GM21360 (cell line): ENCODE results near the gene CSF1.
"Not testable (repeated sequence)": the region's sequence is repeated elsewhere in the genome, so short reads cannot be mapped to it uniquely, and the experiment has no call there.

Experiments used
- ATAC-seq: cut with Tn5 transposase; IDR thresholded peaks from one replicate; pipeline ENCODE4 v1.9.1; 2021; ENCODE audit warnings: mild to moderate bottlenecking, moderate library complexity; ENCODE audit not compliant: unreplicated experiment

Gene CSF1

DNA sequence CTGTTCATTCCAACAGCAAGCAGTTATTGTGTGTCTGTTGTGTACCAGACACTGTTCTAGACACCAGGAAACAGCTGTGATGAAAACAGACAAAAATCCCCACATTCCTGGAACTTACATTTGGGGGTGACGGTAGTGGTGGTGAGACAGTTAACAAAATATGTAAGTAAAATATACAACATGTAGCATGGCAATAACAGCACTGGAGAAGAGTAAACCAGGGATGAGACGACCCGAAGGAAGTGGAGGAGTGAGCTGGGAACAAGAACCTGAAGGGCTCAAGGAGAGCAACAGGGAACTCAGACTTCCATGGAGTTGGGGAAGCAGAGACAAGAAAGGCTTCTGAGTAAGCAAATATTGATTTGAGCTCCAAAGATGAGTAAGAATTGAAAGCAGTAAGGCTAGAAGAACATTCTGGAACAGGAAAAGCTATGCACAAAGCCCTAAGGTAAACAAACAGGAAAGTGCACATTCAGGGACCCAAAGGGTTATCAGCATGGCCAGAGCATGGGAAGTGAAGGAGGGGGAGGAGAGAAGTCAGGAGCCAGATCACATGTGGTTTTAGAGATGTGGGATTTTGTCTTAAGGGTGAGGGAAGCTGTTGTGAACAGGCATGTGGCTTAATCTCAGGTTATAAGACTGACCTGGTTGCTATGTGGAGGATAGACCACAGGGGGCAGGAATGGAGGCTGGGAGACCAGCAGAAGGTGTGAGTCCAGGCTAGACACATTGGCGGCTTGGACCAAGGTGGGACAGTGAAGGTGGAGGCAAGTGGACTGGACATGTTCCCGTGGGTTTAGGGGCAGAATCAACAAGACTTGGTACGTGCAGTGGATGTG, 7.3 kb downstream of the CSF1 start:
- ATAC-seq, result no peak

- ATAC-seq, result no peak
Measured at GRCh38 chr1:109918671-109919070, 8.0 kb downstream of the CSF1 start.

- ATAC-seq, result no peak
Measured at GRCh38 chr1:109919303-109919702, 8.7 kb downstream of the CSF1 start.

DNA sequence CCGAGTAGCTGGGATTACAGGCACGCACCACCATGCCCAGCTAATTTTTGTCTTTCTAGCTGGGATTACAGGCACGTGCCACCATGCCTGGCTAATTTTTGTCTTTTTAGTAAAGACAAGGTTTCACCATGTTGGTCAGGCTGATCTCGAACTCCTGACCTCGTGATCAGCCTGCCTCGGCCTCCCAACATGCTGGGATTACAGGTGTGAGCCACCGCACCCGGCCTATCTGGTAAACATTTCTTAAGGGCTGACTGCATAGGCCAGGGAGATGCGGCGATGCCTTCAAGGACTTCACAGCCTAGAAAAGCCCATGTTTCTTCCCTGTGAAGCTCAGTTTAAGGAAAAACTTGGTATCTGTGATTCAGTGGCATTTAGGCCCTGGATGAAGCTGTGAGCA, 9.7 kb downstream of the CSF1 start:
- not testable (repeated sequence) for ATAC-seq

DNA sequence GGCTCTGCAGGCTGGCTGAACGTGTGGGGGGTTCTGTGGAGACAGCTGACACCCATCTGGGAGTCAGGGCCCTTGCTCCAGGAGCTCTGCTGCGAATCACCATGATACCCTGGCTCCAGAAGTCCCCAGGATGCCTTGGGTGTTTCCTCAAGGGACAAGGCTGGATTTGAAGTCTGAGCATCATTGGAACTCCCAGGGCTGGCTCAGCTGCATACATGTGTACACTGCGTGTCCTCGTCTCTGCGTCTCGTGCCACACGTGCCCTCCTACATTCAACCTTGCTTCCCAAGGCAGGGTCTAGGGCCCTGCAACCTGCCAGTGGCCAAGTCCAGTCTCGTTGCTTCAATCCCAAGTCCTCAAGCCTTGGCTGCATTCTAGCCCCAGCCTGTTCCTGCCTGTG, 11.7 kb downstream of the CSF1 start:
- no peak for ATAC-seq

DNA sequence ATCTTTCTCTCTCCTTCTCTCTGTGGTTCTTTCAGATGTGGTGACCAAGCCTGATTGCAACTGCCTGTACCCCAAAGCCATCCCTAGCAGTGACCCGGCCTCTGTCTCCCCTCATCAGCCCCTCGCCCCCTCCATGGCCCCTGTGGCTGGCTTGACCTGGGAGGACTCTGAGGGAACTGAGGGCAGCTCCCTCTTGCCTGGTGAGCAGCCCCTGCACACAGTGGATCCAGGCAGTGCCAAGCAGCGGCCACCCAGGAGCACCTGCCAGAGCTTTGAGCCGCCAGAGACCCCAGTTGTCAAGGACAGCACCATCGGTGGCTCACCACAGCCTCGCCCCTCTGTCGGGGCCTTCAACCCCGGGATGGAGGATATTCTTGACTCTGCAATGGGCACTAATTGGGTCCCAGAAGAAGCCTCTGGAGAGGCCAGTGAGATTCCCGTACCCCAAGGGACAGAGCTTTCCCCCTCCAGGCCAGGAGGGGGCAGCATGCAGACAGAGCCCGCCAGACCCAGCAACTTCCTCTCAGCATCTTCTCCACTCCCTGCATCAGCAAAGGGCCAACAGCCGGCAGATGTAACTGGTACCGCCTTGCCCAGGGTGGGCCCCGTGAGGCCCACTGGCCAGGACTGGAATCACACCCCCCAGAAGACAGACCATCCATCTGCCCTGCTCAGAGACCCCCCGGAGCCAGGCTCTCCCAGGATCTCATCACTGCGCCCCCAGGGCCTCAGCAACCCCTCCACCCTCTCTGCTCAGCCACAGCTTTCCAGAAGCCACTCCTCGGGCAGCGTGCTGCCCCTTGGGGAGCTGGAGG, 12.7 kb downstream of the CSF1 start:
- no peak for ATAC-seq

GRCh38 chr1:109923946-109924275, 13.3 kb downstream of the CSF1 start:
- ATAC-seq, result no peak

DNA sequence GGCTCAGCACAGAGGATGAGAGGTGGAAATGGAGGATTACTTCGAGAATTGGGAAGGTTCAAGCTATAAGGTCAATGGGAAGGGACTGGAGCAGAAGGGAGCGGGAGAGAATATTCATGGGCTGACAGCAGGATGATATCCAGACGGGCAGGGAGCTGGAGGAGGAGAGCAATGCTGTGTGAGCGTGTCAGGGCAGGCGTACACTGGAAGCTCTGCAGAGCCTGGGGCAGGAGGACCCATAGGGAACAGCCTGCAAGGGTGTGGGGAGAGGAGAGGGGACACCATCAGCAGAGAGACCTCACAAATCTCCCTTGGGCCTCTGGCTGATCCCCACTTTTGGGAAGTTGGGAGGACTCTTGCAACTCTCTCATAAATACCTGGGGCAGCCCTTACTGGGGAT, 13.7 kb downstream of the CSF1 start:
- ATAC-seq, result no peak

DNA sequence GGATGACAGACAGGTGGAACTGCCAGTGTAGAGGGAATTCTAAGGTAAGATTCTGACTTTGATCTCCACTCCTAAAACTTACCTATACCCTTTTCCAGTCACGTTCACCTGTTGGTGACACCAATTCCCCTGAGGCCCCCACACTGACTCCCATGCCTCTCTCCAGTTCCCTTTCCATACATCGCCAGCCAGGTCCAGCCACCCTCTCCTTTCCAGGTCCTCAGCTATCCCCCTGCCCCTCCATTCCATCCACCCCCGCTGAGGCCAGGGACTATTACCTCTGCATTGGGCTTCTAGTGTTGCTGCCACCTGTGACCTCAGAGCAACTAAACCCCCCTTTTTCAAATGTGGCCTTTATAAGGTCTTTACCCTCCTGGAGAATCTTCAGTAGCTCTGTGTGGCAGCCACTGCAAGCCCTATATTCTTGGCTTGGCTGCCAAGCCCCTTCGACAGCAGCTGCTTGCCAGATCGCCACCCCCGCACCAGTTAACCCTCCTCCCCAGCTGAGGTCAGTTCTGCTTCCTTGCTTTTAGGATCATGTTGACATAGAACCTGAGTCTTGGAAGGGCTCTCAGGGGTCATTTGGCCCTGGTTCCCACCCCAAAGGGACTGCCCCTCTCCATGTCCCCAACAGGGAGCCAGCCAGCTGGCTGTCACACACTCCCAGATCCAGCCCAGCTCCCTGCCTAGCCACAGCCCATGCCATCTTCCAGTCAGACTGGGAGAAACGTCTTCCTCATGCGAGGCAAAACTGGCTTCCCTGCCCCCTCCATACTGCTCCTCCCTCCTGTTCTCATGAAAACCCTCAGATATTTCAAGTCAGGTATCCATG, 14.7 kb downstream of the CSF1 start:
- ATAC-seq, result no peak

DNA sequence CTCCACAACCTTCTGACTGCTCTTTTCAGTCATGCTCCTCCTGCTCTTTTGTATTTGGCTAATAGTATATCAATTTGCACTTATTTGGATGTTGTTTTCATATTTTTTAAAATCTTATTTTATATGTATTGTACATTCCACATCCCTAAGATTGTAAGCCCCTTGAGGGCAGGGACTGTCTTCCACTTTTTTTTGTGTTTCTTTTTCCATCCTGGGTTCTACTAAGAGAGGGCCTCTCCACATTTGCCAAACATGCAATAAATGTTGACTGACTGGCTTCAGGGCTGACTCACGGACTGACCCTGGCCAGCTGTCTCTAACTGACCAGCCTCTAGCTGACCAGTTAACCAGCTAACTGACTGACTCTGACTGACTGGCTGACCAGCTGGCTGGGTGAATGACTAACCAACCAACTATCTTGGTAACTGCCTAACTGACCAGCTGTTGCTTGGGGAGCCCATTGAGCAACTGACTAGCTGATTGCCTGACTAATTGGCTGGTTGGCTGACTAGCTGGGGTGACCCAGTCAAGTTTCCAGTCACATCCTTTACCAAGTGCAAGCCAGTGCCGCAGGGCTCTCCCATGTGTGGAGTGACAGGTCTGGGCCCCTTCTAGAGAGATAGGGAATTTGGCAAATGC, 16.1 kb downstream of the CSF1 start:
- ATAC-seq, result no peak

- ATAC-seq, result no peak
Measured at GRCh38 chr1:109927356-109927755, 16.7 kb downstream of the CSF1 start.

DNA sequence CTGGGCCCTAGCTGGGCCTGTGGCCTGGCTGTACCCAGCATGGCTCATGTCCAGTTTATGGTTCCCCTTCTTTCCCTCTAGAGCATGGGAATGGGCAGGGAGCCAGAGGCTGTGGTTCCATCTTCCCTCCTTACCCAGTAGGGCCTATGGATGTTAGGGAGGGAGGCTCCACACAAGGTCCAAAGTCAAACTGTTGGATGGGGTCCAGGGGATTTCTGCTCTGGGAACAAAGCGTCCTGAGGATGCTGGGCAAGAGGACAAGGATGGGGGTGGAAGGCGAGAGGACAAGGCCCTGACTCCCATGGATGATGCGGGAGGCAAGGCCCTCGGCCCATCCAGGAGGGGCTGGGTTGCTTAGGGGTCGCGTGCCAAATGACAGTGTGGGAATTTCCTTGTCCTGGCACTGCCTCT, 17.3 kb downstream of the CSF1 start:
- ATAC-seq, result no peak

- no peak for ATAC-seq
Measured at GRCh38 chr1:109928591-109929111, 18.0 kb downstream of the CSF1 start.

- no peak for ATAC-seq
Measured at GRCh38 chr1:109929170-109929569, 18.5 kb downstream of the CSF1 start.

- ATAC-seq, result no peak
Measured at GRCh38 chr1:109929588-109930251, 19.1 kb downstream of the CSF1 start.

DNA sequence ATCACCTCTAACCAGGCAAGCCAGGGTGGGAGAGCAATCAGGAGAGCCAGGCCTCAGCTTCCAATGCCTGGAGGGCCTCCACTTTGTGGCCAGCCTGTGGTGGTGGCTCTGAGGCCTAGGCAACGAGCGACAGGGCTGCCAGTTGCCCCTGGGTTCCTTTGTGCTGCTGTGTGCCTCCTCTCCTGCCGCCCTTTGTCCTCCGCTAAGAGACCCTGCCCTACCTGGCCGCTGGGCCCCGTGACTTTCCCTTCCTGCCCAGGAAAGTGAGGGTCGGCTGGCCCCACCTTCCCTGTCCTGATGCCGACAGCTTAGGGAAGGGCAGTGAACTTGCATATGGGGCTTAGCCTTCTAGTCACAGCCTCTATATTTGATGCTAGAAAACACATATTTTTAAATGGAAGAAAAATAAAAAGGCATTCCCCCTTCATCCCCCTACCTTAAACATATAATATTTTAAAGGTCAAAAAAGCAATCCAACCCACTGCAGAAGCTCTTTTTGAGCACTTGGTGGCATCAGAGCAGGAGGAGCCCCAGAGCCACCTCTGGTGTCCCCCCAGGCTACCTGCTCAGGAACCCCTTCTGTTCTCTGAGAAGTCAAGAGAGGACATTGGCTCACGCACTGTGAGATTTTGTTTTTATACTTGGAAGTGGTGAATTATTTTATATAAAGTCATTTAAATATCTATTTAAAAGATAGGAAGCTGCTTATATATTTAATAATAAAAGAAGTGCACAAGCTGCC, 19.8 kb downstream of the CSF1 start:
- ATAC-seq, result no peak

GRCh38 chr1:109931189-109931731, 20.6 kb downstream of the CSF1 start:
- no peak for ATAC-seq

DNA sequence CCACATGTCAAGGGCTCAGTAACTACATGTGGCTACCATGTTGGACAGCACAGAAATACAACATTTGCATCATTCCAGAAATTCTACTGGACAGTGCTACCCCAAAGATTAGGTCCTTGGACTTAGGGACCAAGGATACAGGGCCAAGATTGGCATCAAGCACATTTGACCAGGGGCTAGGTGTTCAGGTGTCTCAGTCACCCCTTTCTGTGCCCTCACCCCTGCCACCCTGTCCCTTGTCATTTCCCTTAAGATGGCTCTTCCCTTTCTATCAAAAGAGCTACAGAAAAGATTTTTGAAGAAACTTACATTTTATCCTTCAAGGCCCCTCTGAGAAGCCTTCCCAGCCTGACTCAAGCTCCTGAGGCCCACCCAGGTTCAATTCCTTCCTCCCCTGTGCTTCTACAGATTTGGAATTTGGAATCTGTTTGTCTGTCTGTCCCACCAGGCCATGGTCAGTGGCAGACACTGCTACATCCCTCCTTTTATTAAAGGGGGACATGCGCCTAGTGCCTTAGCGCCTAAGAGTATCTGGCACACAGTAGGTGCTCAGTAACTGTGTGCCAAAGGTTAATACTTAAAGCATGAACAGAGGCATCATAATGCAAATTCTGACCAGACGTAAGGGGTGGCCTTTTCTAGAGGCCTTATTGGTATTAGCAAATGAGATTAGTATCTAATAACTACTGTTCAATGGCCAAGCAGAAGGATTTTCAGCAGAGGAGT, 21.4 kb downstream of the CSF1 start:
- no peak for ATAC-seq

- ATAC-seq, result no peak
Measured at GRCh38 chr1:109932679-109933078, 22.0 kb downstream of the CSF1 start.
